ENCODE results near the gene TRMU. TPM values are rescaled to one million over a fixed set of nuclear protein-coding genes. Genes with fewer than 3 reads are reported as not detected.

Gene TRMU
- total and polyA plus RNA-seq, 4 donors, result 14.3 to 34.4 (median 18.6) TPM

GRCh38 chr22:46290121-46290842, 45.2 kb upstream of the TRMU start:
- no peak for DNase-seq (ENCODE audit: low spot score)
- Histone ChIP-seq H3K27ac (ENCODE audit: low read depth in 1 of 2, low read length in 2 of 2) (no peak overlapping the region), H3K36me3 (ENCODE audit: control insufficient read depth in 4 of 4, insufficient read depth in 3 of 4, low read depth in 1 of 4, low read length in 3 of 4) (peaks cover 30 to 77% (median 58%) of the 10 kb centered on the region in 4 donors), H3K9me3 (ENCODE audit: control insufficient read depth in 4 of 4, low read length in 3 of 4) (no peaks in the 10 kb centered on the region), H3K4me3 (ENCODE audit: low read depth in 1 of 3, low read length in 3 of 3) (no peak overlapping the region), H3K9ac (ENCODE audit: low read depth in 1 of 2, low read length in 2 of 2) (no peak overlapping the region), H3K4me1 (ENCODE audit: control insufficient read depth in 4 of 4, insufficient read depth in 4 of 4, low read length in 3 of 4) (peaks cover 0 to 8% (median 2%) of the 10 kb centered on the region in 4 donors), H3K27me3 (ENCODE audit: control insufficient read depth in 4 of 4, insufficient read depth in 4 of 4, low read length in 3 of 4) (no peaks in the 10 kb centered on the region)
- WGBS, result 96% methylated on average over 17 of the region's 17 CpGs
- TF ChIP-seq YY1 (IDR thresholded peaks at IDR 0.05) (no peak), CTCF (IDR thresholded peaks at IDR 0.05; ENCODE audit: low read depth, low read length, missing input control) (no peak), RXRA (IDR thresholded peaks at IDR 0.05) (no peak), GABPA (IDR thresholded peaks at IDR 0.05 in 1 of 2, conservative IDR thresholded peaks at IDR 0.05 in 1 of 2) (no peak)

DNA sequence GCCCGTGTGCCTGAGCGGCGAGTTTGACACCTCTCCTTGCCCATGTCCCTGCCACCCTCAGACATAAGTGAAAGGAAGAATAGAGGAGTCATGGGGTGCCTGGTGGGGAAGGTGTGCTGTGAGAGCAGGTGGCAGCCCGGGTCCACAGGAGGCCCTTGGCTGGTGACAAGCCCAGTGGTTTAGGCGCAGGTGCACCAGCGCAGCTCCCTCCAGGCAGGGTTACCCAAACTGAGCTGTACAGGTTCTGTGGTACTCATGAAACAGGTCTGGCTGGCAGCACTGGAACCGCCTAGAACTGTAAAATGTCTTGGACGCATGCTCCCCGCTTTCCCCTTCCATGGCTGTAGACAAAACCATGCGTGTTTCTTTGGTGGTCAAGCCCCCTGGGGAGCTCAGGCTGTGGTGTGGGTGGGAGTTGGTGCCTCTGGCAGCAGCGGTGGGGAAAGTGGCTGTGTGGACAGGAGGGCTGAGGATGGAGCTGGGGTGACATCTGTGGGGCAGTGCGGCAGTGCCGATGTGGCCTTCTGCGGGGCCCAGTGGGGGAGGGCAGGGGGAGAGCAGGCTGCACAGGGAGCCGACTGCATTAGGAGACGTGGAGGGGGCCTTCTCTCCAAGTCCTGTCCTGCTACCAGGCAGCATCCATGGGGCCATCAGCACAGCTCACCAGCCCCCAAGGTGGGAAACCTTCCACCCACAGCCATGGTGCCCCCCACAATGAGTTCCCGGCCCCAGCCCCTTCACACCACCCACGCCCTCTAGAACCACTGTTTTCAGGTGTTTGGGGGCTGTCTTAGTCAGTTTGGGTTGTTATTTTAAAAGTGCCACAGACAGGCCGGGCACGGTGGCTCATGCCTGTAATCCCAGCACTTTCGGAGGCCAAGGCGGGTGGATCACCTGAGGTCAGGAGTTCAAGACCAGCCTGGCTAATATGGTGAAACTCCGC, 44.4 kb upstream of the TRMU start:
- TF ChIP-seq, protein P1, sequence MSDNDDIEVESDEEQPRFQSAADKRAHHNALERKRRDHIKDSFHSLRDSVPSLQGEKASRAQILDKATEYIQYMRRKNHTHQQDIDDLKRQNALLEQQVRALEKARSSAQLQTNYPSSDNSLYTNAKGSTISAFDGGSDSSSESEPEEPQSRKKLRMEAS (IDR thresholded peaks at IDR 0.05), result no peak
- TF ChIP-seq HNF4G (IDR thresholded peaks at IDR 0.05) (no peak), TAF1 (conservative IDR thresholded peaks at IDR 0.05) (no peak), SP1 (IDR thresholded peaks at IDR 0.05) (no peak), HNF4A (conservative IDR thresholded peaks at IDR 0.05) (no peak), EGR1 (IDR thresholded peaks at IDR 0.05; ENCODE audit: low read depth in 2 of 2) (no peak), CTCF (IDR thresholded peaks at IDR 0.05; ENCODE audit: low read depth, low read length, missing input control) (no peak), YY1 (IDR thresholded peaks at IDR 0.05) (no peak), NR2F2 (IDR thresholded peaks at IDR 0.05) (no peak), FOXA1 (IDR thresholded peaks at IDR 0.05) (no peak), RAD21 (IDR thresholded peaks at IDR 0.05) (no peak), JUND (IDR thresholded peaks at IDR 0.05) (no peak), RXRA (IDR thresholded peaks at IDR 0.05) (no peak), ATF3 (IDR thresholded peaks at IDR 0.05) (no peak)
- TF ChIP-seq, protein P2, sequence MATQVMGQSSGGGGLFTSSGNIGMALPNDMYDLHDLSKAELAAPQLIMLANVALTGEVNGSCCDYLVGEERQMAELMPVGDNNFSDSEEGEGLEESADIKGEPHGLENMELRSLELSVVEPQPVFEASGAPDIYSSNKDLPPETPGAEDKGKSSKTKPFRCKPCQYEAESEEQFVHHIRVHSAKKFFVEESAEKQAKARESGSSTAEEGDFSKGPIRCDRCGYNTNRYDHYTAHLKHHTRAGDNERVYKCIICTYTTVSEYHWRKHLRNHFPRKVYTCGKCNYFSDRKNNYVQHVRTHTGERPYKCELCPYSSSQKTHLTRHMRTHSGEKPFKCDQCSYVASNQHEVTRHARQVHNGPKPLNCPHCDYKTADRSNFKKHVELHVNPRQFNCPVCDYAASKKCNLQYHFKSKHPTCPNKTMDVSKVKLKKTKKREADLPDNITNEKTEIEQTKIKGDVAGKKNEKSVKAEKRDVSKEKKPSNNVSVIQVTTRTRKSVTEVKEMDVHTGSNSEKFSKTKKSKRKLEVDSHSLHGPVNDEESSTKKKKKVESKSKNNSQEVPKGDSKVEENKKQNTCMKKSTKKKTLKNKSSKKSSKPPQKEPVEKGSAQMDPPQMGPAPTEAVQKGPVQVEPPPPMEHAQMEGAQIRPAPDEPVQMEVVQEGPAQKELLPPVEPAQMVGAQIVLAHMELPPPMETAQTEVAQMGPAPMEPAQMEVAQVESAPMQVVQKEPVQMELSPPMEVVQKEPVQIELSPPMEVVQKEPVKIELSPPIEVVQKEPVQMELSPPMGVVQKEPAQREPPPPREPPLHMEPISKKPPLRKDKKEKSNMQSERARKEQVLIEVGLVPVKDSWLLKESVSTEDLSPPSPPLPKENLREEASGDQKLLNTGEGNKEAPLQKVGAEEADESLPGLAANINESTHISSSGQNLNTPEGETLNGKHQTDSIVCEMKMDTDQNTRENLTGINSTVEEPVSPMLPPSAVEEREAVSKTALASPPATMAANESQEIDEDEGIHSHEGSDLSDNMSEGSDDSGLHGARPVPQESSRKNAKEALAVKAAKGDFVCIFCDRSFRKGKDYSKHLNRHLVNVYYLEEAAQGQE (IDR thresholded peaks at IDR 0.05), result no peak
- TF ChIP-seq, protein P3, sequence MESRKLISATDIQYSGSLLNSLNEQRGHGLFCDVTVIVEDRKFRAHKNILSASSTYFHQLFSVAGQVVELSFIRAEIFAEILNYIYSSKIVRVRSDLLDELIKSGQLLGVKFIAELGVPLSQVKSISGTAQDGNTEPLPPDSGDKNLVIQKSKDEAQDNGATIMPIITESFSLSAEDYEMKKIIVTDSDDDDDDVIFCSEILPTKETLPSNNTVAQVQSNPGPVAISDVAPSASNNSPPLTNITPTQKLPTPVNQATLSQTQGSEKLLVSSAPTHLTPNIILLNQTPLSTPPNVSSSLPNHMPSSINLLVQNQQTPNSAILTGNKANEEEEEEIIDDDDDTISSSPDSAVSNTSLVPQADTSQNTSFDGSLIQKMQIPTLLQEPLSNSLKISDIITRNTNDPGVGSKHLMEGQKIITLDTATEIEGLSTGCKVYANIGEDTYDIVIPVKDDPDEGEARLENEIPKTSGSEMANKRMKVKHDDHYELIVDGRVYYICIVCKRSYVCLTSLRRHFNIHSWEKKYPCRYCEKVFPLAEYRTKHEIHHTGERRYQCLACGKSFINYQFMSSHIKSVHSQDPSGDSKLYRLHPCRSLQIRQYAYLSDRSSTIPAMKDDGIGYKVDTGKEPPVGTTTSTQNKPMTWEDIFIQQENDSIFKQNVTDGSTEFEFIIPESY (IDR thresholded peaks at IDR 0.05), result no peak
- Histone ChIP-seq H3K4me3 (ENCODE audit: low read depth in 1 of 3, low read length in 3 of 3) (no peak overlapping the region), H3K9ac (ENCODE audit: low read depth in 1 of 2, low read length in 2 of 2) (no peak overlapping the region), H3K36me3 (ENCODE audit: control insufficient read depth in 4 of 4, insufficient read depth in 3 of 4, low read depth in 1 of 4, low read length in 3 of 4) (peaks cover 30 to 70% (median 54%) of the 10 kb centered on the region in 4 donors), H3K9me3 (ENCODE audit: control insufficient read depth in 4 of 4, low read length in 3 of 4) (no peaks in the 10 kb centered on the region), H3K4me1 (ENCODE audit: control insufficient read depth in 4 of 4, insufficient read depth in 4 of 4, low read length in 3 of 4) (peaks cover under 1 to 16% (median 6%) of the 10 kb centered on the region in 4 donors), H3K27me3 (ENCODE audit: control insufficient read depth in 4 of 4, insufficient read depth in 4 of 4, low read length in 3 of 4) (no peaks in the 10 kb centered on the region), H3K27ac (ENCODE audit: low read depth in 1 of 2, low read length in 2 of 2) (no peak overlapping the region)
- 97% methylated on average over 23 of the region's 23 CpGs for WGBS
- DNase-seq (ENCODE audit: low spot score), result no peak

All from liver (tissue), 9 donors.